Measurements from ENCODE around the gene RASAL1. TPM values are rescaled to one million over a fixed set of nuclear protein-coding genes. Genes with fewer than 3 reads are reported as not detected.

The RASAL1 gene
- total RNA-seq, 4 donors from 2014 or later: not detected

DNA sequence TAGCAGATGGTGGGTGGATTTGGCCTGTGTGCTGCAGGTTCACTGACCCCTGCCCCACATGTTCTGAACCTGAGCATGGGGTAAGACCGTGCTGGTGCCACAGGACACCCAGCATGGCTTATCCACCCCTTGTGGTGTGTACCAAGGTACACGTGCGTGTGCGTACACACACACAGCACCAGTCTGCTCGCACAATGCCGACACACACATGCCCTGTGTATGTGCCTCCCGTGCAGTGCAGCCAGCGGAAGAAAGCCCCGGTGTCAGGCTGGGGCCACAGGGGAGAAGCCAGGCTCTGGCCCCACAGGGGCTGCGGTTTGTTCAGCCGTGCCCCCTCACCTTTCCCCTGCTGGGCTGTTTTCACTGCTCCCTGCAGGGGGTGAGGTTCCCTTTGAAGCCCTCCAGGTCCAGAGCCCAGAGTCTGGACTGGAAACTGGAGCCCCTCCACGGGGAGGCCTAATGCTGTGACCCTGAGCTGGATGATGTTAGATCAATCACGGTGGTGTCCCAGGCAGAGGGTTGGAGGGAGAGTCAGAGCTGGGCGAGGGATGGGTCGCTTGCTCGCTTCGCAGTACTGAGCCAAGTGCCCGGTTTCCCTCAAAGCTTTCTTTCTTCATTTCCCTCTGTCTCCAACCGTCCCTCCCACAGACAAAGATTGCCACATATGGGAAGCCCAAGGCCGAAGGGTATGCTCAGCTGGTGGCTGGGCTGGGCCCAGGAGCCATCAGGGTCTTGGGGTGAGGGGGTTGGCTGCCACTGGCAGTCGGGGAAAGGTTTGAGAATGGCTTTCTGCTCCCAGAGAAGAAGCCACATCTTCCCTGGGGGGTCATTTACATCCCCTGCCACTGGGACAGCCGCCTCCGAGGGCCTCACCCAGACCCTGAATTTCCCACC, 72.8 kb downstream of the RASAL1 start:
- ATAC-seq (ENCODE audit: low FRiP score) (no peak), DNase-seq (ENCODE audit: low spot score) (no peak)
- no peak for TF ChIP-seq CTCF (IDR thresholded peaks at IDR 0.05)

GRCh38 chr12:113061061-113061694, 74.4 kb downstream of the RASAL1 start:
- no peak for TF ChIP-seq CTCF (IDR thresholded peaks at IDR 0.05)
- ATAC-seq (ENCODE audit: low FRiP score): no peak

DNA sequence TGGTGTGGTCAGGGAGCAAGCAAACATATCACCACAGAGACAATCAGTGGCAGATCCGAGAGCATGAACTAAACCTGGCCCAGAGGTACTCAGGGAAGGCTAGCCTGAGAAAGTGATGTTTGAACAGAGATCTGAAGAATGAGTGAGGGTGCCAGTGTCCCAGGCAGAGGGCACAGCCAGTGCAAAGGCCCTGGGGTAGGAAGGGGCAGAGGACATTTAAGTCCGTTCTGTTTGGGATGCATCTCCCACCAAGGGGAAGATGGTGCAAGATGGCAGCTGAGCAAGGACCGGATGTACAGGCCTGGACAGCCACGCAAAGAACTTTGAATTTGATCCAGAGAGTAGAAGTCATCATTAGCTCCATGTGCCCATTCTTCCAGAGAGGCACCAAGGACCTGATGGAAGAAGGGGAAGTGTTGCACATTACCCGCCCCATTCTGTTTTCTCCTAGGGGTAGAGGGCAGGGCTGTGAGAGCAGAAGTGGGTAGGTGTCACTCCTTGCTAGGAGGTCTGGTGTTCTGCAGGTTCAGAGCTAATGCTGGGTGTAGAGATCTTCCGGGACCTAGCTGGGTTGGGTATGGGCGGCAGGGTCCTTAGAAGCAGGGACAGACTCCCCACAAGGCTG, 75.1 kb downstream of the RASAL1 start:
- TF ChIP-seq CTCF (IDR thresholded peaks at IDR 0.05): no peak
- DNase-seq (ENCODE audit: low spot score) (no peak), ATAC-seq (ENCODE audit: low FRiP score) (no peak)

More at GRCh38 chr12:113061061-113061694, 74.4 kb downstream of the RASAL1 start:
- DNase-seq (ENCODE audit: low spot score): no peak

DNA sequence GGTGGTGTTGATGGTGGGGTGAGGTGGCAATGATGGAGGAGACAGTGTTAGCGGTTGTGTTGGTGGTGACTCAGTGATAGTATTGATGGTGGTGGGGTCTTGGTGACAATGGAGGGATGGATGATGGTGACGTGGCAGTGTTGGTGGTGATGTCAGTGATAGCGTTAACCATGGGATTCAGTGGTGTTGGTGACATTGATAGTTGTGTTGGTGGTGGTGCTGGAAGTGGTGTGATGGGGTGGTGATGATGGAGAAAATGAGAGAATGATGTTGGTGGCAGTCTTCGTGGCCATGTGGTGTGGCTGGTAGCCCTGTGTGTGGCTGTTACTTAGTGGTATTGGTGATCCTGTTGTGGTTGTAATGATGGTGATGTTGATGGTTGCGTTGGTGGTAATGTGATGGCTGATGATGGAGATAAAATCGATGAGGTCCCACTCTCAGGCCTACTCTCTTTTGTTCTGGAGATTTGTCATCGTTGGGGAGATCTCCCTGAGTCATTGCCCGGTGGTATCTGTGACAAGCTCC, 76.4 kb downstream of the RASAL1 start:
- DNase-seq (ENCODE audit: low spot score) (no peak), ATAC-seq (ENCODE audit: low FRiP score) (no peak)
- no peak for TF ChIP-seq CTCF (IDR thresholded peaks at IDR 0.05)

DNA sequence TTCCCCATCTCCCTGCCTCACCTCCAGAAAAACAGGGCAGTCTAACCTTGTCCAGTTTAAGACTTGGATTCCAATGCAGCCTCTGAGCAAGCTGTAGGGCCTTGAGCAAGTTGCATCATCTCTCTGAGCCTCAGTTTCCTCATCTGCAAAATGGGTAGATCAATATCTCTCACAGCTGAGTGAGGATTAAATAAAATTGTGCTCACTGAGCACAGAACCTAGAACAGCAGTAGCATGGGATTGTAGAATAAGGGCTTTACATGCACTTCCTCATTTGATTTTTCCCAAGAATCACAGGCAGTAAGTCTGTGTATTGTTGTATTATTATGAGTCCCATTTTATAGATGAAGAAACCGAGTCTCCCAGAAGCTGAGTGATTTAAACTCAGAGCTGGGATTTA, 77.0 kb downstream of the RASAL1 start:
- no peak for ATAC-seq (ENCODE audit: low FRiP score)
- DNase-seq (ENCODE audit: low spot score): no peak
- TF ChIP-seq CTCF (IDR thresholded peaks at IDR 0.05): no peak

DNA sequence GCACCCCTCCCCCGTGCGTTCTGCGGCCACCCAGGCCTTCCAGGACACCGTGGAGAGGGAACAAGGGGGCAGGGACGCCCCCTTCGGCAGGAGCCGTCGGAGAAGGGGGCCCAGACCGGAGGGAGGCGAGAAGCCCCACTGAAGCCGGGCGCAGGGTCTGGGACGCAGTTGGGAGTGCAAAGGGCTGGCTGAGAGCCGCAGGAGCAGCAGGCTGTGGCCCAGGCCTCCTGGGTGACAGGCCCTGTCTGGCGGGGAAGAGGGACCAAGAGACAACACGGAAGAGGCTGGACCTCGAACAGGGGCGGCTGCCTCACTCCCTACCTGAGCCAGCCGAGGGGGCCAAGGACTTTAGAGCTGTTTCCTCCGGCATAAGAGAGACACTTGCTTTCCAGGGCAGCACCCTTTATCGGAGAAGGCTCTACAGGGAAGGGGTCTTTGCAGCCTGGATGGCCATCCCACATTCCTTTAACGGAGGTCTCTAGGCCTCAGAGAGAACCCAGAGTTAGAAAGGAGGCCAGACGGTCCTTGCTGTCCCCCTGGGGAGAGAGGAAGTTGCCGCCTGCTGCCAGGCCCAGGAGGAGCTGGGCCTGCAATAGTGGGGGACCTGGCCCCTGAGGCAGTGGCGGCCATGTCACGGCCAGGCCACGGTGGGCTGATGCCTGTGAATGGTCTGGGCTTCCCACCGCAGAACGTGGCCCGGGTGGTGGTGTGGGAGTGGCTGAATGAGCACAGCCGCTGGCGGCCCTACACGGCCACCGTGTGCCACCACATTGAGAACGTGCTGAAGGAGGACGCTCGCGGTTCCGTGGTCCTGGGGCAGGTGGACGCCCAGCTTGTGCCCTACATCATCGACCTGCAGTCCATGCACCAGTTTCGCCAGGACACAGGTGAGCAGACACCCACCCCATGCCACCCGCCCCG, 77.7 kb downstream of the RASAL1 start:
- no peak for DNase-seq (ENCODE audit: low spot score)
- ATAC-seq (ENCODE audit: low FRiP score): no peak
- no peak for TF ChIP-seq CTCF (IDR thresholded peaks at IDR 0.05)

Measured in omental fat pad (tissue), 4 donors.